H9 (cell line): ENCODE results near the gene HIRA. TPM values are rescaled to one million over a fixed set of nuclear protein-coding genes. Genes with fewer than 3 reads are reported as not detected.

Experiments
- DNase-seq: peaks from one replicate; pipeline ENCODE4 v3.0.0-alpha.2; 2017
- H2AFZ ChIP-seq: one replicate; pipeline ENCODE4 v1.6.1; 2013; ENCODE audit warnings: mild to moderate bottlenecking, low read length, control low read depth, moderate library complexity
- H2AK5ac ChIP-seq: 2 replicates; pipeline ENCODE4 v1.6.1; 2013; ENCODE audit warnings: low read length, control low read depth, mixed read lengths; ENCODE audit not compliant: insufficient read length
- H2BK120ac ChIP-seq: one replicate; pipeline ENCODE4 v1.6.1; 2013; ENCODE audit warnings: low read depth, mild to moderate bottlenecking, low read length, control low read depth, inconsistent platforms; ENCODE audit not compliant: poor library complexity, severe bottlenecking
- H2BK12ac ChIP-seq: 2 replicates; pipeline ENCODE4 v1.6.1; 2013; ENCODE audit warnings: low read length, control low read depth, mixed read lengths, low read depth; ENCODE audit not compliant: insufficient read length
- H2BK15ac ChIP-seq: 2 replicates; pipeline ENCODE4 v1.6.1; 2013; ENCODE audit warnings: low read depth, low read length, control low read depth
- H2BK20ac ChIP-seq: one replicate; pipeline ENCODE4 v1.6.1; 2013; ENCODE audit warnings: low read depth, mild to moderate bottlenecking, low read length, control low read depth, inconsistent platforms; ENCODE audit not compliant: poor library complexity, severe bottlenecking
- H2BK5ac ChIP-seq: 2 replicates; pipeline ENCODE4 v1.6.1; 2013; ENCODE audit warnings: low read length, control low read depth, mixed read lengths; ENCODE audit not compliant: insufficient read length
- H3K14ac ChIP-seq: 2 replicates; pipeline ENCODE4 v1.6.1; 2013; ENCODE audit warnings: low read length, control low read depth; ENCODE audit not compliant: insufficient read depth
- H3K18ac ChIP-seq: 2 replicates; pipeline ENCODE4 v1.6.1; 2013; ENCODE audit warnings: low read depth, mild to moderate bottlenecking, mixed read lengths, low read length, control low read depth; ENCODE audit not compliant: insufficient read length
- H3K23ac ChIP-seq: 2 replicates; pipeline ENCODE4 v1.6.1; 2013; ENCODE audit warnings: low read length, control low read depth, mixed read lengths, low read depth; ENCODE audit not compliant: insufficient read length
- H3K23me2 ChIP-seq: 2 replicates; pipeline ENCODE4 v1.6.1; 2013; ENCODE audit warnings: low read depth, mild to moderate bottlenecking, mixed read lengths, low read length, control low read depth; ENCODE audit not compliant: insufficient read length, poor library complexity, severe bottlenecking
- H3K27ac ChIP-seq: 2 replicates; pipeline ENCODE4 v1.5.1; 2013; ENCODE audit warnings: low read length, control low read depth, mixed read lengths, low read depth; ENCODE audit not compliant: insufficient read length
- H3K27me3 ChIP-seq: 2 replicates; pipeline ENCODE4 v1.6.1; 2013; ENCODE audit warnings: low read length, control low read depth, inconsistent platforms; ENCODE audit not compliant: insufficient read depth
- H3K4ac ChIP-seq: 2 replicates; pipeline ENCODE4 v1.6.1; 2013; ENCODE audit warnings: low read depth, mild to moderate bottlenecking, control low read depth, inconsistent platforms, low read length, moderate library complexity
- H3K4me1 ChIP-seq: 2 replicates; pipeline ENCODE4 v1.6.1; 2013; ENCODE audit warnings: low read length, control low read depth, inconsistent platforms; ENCODE audit not compliant: insufficient read depth
- H3K4me2 ChIP-seq: 2 replicates; pipeline ENCODE4 v1.6.1; 2013; ENCODE audit warnings: low read length, control low read depth, mixed read lengths; ENCODE audit not compliant: insufficient read length, insufficient read depth
- H3K56ac ChIP-seq: 2 replicates; pipeline ENCODE4 v1.6.1; 2013; ENCODE audit warnings: low read depth, mild to moderate bottlenecking, mixed read lengths, low read length, control low read depth; ENCODE audit not compliant: insufficient read length
- H3K79me1 ChIP-seq: 2 replicates; pipeline ENCODE4 v1.6.1; 2013; ENCODE audit warnings: low read depth, mild to moderate bottlenecking, moderate library complexity, low read length, control low read depth, inconsistent platforms; ENCODE audit not compliant: insufficient read depth, poor library complexity, severe bottlenecking
- H3K79me2 ChIP-seq: 2 replicates; pipeline ENCODE4 v1.6.1; 2013; ENCODE audit warnings: low read length, control low read depth, inconsistent platforms; ENCODE audit not compliant: insufficient read depth
- H3K9ac ChIP-seq: 2 replicates; pipeline ENCODE4 v1.6.1; 2013; ENCODE audit warnings: low read length, control low read depth, mixed read lengths; ENCODE audit not compliant: insufficient read length; ENCODE audit errors: extremely low read depth
- H3K9me3 ChIP-seq: one replicate; pipeline ENCODE4 v1.6.1; 2013; ENCODE audit warnings: low read depth, low read length, inconsistent platforms; ENCODE audit not compliant: control insufficient read depth
- H3T11ph ChIP-seq: one replicate; pipeline ENCODE4 v1.6.1; 2013; ENCODE audit warnings: mild to moderate bottlenecking, low read length, control low read depth, inconsistent platforms
- H4K20me1 ChIP-seq: one replicate; pipeline ENCODE4 v1.6.1; 2013; ENCODE audit not compliant: control insufficient read depth, insufficient read length, insufficient read depth
- H4K5ac ChIP-seq: 2 replicates; pipeline ENCODE4 v1.6.1; 2013; ENCODE audit warnings: low read depth, mild to moderate bottlenecking, mixed read lengths, low read length, control low read depth; ENCODE audit not compliant: insufficient read length
- H4K8ac ChIP-seq: replicated peaks from 2 replicates; pipeline ENCODE4 v1.6.1; 2013; ENCODE audit warnings: low read length, control low read depth, mixed read lengths, low read depth; ENCODE audit not compliant: insufficient read length
- H4K91ac ChIP-seq: 2 replicates; pipeline ENCODE4 v1.6.1; 2013; ENCODE audit warnings: low read depth, mild to moderate bottlenecking, moderate library complexity, mixed read lengths, low read length, control low read depth; ENCODE audit not compliant: insufficient read length
- H3K27ac Mint-ChIP-seq, 3 experiments: 2 replicates in 2 of 3; 3 replicates in 1 of 3; pipeline ENCODE4 v1.8.0; 2020 to 2021; ENCODE audit warnings: mixed read lengths in 3 of 3, mild to moderate bottlenecking in 1 of 3, moderate library complexity in 1 of 3
- H3K27me3 Mint-ChIP-seq: 2 replicates; pipeline ENCODE4 v1.8.0; 2021; ENCODE audit warnings: low read depth, mild to moderate bottlenecking, moderate library complexity, mixed read lengths
- H3K36me3 Mint-ChIP-seq, 3 experiments: 2 replicates in 2 of 3; 3 replicates in 1 of 3; pipeline ENCODE4 v1.8.0; 2020 to 2021; ENCODE audit warnings: low read depth in 3 of 3, mixed read lengths in 3 of 3; ENCODE audit not compliant: insufficient read depth in 1 of 3
- H3K4me1 Mint-ChIP-seq, 2 experiments: 2 replicates each; pipeline ENCODE4 v1.8.0; 2020; ENCODE audit warnings: mixed read lengths in 2 of 2
- H3K4me3 Mint-ChIP-seq, 2 experiments: 2 replicates in 1 of 2; 3 replicates in 1 of 2; pipeline ENCODE4 v1.8.0; 2020 to 2021; ENCODE audit warnings: mild to moderate bottlenecking in 2 of 2, mixed read lengths in 2 of 2, moderate library complexity in 1 of 2
- H3K9me3 Mint-ChIP-seq, 2 experiments: 2 replicates in 1 of 2; 3 replicates in 1 of 2; pipeline ENCODE4 v1.8.0; 2020; ENCODE audit warnings: mild to moderate bottlenecking in 2 of 2, mixed read lengths in 2 of 2, moderate library complexity in 1 of 2
- WGBS: extraction: QIAGEN DNeasy Blood & Tissue Kit; methylation state at CpG from one replicate; pipeline ENCODE4 v1.1.7; 2013; ENCODE audit warnings: missing lambda C conversion rate, low lambda C conversion rate, mixed read lengths; ENCODE audit not compliant: insufficient read length; ENCODE audit errors: extremely low coverage; 5-methylcytosine and 5-hydroxymethylcytosine counted together
- total RNA-seq: library from RNA; stranded (reverse); gene quantifications from 2 replicates; pipeline ENCODE4 v1.2.1, GENCODE V29; 2021
- TF ChIP-seq, protein P1 (sequence below): fragments of 200-600 bp; sonication (generic); conservative IDR thresholded peaks from 3 replicates; pipeline ENCODE4 v1.8.0; 2021; ENCODE audit warnings: antibody characterized with exemption, mild to moderate bottlenecking

Gene HIRA
- total RNA-seq, 1 experiment from 2014 or later, result 51.9 TPM

DNA sequence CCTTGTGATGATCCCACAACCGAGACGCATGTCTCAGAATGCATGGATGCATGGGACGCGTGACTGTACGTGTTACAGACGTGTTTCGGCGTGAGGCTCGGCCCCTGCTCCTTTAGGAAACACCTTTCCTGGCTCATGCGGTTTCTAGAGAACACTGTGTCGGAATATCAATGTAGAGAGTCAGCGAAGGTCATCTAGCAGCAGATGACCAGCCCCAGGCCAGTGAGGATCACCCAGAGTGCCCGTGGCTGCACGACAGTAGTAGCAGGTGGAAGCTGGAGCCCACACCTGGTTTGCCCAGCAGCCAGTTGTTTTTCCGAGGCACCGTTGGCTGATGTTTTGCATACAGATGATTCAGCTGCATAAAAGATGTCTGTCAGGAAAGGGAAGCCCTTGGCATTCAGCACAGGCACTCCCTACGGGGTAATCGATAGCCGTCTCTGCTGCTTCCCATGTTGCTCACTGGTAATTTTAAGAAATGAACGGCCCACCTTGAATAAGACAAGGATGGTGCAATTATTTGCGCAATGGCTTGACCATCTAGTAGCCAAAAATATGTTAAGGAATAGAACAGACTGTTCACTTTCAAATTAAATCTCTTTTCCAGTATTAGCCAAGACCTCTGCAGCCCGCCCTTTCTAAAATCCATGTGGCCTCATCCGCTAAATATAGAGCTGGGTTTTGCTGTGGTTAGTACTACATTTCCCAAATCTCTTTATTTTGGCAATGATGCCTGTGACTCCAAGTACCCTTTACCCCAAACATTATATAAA is 138.9 kb downstream of the HIRA start:
- Mint-ChIP-seq H3K27me3 (peaks cover 23% of the 10 kb centered on the region), H3K36me3 (peaks cover 0 to 11% (median 8%) of the 10 kb centered on the region in 3 experiments; a peak in 4 of 7 replicates), H3K4me3 (peak overlapping the region; percentile 81 to 91), H3K9me3 (no peaks in the 10 kb centered on the region), H3K4me1 (peaks cover 37 to 41% of the 10 kb centered on the region in 2 experiments), H3K27ac (peak overlapping the region in 1 of 3 experiments; percentile 69; a peak in 1 of 7 replicates)
- no peak overlapping the region for H3K27ac ChIP-seq
- H3K14ac ChIP-seq, result no peak overlapping the region
- peaks cover 12% of the 10 kb centered on the region for H3K23me2 ChIP-seq
- H3K79me1 ChIP-seq, result no peaks in the 10 kb centered on the region
- no peak overlapping the region for H3T11ph ChIP-seq
- no peak overlapping the region for H2AFZ ChIP-seq
- no peak overlapping the region for H3K4ac ChIP-seq
- H3K4me2 ChIP-seq, result peak overlapping the region; percentile 93
- H4K91ac ChIP-seq, result no peak overlapping the region
- no peak overlapping the region for H4K8ac ChIP-seq
- H3K18ac ChIP-seq, result peak overlapping the region; percentile 12
- H3K9me3 ChIP-seq, result no peaks in the 10 kb centered on the region
- no peak overlapping the region for H2BK12ac ChIP-seq
- TF ChIP-seq, protein P1, sequence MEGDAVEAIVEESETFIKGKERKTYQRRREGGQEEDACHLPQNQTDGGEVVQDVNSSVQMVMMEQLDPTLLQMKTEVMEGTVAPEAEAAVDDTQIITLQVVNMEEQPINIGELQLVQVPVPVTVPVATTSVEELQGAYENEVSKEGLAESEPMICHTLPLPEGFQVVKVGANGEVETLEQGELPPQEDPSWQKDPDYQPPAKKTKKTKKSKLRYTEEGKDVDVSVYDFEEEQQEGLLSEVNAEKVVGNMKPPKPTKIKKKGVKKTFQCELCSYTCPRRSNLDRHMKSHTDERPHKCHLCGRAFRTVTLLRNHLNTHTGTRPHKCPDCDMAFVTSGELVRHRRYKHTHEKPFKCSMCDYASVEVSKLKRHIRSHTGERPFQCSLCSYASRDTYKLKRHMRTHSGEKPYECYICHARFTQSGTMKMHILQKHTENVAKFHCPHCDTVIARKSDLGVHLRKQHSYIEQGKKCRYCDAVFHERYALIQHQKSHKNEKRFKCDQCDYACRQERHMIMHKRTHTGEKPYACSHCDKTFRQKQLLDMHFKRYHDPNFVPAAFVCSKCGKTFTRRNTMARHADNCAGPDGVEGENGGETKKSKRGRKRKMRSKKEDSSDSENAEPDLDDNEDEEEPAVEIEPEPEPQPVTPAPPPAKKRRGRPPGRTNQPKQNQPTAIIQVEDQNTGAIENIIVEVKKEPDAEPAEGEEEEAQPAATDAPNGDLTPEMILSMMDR, result no peak
- no peak overlapping the region for H2BK5ac ChIP-seq
- H4K20me1 ChIP-seq, result no peaks in the 10 kb centered on the region
- no peak overlapping the region for H3K23ac ChIP-seq
- H3K79me2 ChIP-seq, result no peaks in the 10 kb centered on the region
- peaks cover 3% of the 10 kb centered on the region; the same call in 1 of the 2 replicates for H3K27me3 ChIP-seq
- H2AK5ac ChIP-seq, result no peak overlapping the region
- H4K5ac ChIP-seq, result peak overlapping the region; percentile 45
- peaks cover 11% of the 10 kb centered on the region for H3K4me1 ChIP-seq
- H2BK20ac ChIP-seq, result no peak overlapping the region
- H3K56ac ChIP-seq, result peak overlapping the region; percentile 19
- peak overlapping the region; percentile 20 for H3K9ac ChIP-seq
- no peak overlapping the region for H2BK15ac ChIP-seq
- WGBS, result no CpG with 5 or more reads among the region's 23 CpGs
- DNase-seq, result peak; percentile 31
- H2BK120ac ChIP-seq, result no peak overlapping the region
